Central memory CD4-positive, alpha-beta T cell (primary cell): ENCODE data around the gene MRPS6.

ENCODE experiments used
- DNase-seq: peaks from one replicate; pipeline ENCODE4 v3.0.0; 2022

Gene MRPS6

DNA sequence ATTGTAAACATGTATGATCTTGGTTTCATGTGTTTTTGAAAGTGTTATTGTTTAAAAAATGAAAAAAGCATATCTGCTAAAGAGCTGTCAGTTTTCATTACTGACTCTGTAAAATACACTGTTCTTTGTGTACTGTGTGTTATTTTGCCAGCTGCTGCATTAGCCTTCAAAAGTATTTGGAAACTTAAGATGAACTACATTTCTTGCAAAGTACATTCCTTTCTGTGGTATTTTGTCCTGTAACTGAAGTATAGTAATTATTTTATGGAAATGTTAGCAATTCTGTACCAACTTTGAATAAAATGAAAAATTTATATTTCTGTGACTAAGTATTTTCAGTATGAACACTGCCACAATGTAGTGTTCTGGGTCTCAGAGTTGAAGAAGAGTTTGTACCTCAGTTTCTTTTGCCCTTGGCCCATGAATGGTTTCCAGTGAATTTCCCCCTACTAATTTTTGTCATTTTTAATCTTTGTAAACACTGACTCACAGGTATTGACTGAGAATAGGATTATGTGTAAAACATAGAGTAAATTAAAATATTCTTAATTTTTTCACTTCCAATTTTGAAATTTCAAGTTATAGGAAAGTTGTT, 32.7 kb downstream of the MRPS6 start:
- no peak for DNase-seq

DNA sequence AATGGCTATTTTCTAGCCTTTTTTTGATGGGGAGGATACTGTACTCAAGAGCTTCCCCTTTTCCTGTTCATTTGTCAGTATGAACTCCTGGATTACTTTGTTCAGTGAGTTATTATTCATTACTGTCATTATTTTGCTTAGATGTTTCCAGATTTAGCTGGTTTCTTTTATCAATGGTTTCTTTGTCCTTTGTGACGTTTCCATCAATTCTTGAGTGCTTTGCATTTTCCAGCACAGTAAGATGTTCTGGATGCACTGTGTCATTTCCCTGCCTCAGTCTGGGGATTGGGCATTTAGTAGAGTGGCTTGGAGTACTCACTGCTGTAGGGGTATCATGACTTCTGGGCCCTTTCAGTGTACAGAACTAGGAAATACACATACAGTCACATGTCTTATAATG, 34.2 kb downstream of the MRPS6 start:
- no peak for DNase-seq

GRCh38 chr21:34109075-34109474, 35.7 kb downstream of the MRPS6 start:
- DNase-seq, result no peak

GRCh38 chr21:34110594-34111202, 37.3 kb downstream of the MRPS6 start:
- no peak for DNase-seq

DNA sequence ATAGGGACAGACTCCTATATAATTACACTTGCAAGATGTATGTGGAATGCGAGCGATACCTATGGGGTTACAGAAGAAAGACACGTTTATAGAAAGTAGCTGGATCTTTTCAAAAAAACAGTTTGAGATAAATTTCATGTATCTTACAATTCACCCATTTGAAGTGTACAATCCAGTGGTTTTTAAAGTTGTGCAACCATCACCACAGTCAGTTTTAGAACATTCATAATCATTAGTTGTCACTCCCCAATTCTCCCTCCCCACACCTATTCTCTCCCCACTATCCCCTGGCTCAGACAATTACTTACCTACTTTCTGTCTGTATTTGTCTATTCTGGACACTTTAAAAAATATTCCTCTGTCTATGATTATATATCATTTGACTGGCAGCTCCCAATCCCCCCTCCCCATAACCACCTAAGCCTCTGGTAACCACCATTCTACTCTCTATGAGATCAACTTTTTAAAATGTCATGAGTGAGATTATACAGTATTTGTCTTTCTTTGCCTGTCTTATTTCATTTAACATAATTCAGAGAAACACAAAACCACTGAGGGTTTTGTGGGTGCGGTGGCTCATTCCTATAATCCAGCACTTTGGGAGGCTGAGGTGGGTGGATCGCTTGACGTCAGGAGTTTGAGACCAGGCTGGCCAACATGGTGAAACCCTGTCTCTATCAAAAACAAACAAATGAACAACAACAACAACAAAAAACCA, 39.1 kb downstream of the MRPS6 start:
- no peak for DNase-seq

- no peak for DNase-seq
Observed at GRCh38 chr21:34113842-34114241, 40.5 kb downstream of the MRPS6 start.

- DNase-seq, result no peak
Observed at GRCh38 chr21:34115160-34115559, 41.8 kb downstream of the MRPS6 start.

- DNase-seq, result no peak
Observed at GRCh38 chr21:34116569-34116968, 43.2 kb downstream of the MRPS6 start.

- no peak for DNase-seq
Observed at GRCh38 chr21:34120867-34121266, 47.5 kb downstream of the MRPS6 start.

- DNase-seq, result no peak
Observed at GRCh38 chr21:34122047-34122446, 48.7 kb downstream of the MRPS6 start.

GRCh38 chr21:34123609-34124008, 50.2 kb downstream of the MRPS6 start:
- DNase-seq, result no peak

DNA sequence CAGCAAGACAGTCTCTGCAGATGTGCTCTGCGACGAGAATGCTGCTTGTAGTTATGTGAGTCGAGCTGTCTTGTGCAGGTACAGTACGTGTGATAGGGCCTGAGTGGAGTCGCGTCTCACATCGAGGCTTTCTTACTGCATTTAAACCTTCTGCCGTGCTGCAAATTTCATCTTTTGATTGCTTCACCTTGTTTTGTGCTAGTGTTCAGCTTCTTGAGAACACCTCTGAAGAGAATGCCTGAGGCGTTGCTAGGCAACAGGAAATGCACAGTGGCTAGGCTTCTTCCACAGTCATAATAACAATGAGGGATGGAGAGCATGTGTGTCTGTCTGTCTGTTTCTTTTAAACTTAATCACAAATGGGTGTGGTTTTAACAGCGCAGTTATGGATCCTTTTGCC, 52.9 kb downstream of the MRPS6 start:
- peak; percentile 6 for DNase-seq

GRCh38 chr21:34126691-34127090, 53.3 kb downstream of the MRPS6 start:
- no peak for DNase-seq

- no peak for DNase-seq
Observed at GRCh38 chr21:34128124-34128523, 54.7 kb downstream of the MRPS6 start.

DNA sequence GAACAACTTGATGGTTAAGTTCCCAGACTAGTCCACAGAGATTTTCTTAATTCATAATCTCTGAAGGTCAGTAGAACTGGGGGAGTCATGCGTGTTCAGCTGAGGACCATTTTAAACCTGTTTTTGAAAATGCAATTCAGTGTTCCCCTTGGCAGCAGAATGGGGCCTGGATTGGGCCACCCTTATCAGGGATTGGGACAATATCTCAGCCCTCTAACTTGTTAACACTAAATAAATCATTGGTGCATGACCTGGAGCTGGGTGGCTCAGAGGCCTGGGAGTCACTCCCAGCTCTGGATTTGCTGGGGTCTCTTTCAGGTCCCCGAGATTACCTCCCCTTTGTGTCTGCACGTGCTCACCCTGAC, 55.3 kb downstream of the MRPS6 start:
- DNase-seq, result no peak

- peak; percentile 56 for DNase-seq
Observed at GRCh38 chr21:34129039-34129891, 55.9 kb downstream of the MRPS6 start.

DNA sequence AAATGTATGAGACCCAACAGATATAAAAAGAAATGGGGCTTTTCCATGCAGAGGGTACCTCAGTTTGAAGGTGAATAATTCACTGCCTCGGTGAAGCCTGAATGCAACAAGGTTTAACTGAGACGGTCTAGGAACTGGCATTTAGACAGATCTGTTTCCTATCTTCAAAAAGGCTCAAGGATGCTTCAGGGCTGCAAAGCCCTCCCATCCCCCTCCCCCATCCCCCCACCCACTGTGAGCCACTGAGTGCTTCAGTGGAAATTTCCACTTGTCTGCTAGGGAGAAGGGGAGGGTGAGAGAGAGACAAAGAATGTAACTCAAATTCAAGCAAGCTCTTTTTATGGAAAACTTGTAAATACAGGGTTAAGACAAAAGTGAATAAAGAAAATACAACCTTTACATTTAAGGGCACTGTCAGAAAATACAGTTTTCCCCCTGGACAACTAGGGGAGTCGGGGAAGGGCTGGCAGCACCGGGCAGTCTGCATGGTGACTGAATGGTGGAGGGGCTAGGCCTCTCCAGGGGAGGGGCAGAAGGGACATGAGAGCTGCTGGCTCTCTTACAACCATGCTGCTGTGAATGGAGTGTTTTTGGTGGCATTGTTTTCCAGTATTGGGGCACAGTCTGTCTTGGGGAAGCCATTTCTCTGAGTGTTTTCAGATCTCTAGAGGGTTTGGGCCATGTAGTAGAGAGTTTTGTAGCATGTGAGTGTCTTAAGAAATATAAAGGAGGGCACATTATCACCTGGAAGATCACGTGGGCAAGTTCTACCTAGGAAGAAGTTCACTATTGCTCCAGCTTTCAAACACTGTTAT, 56.7 kb downstream of the MRPS6 start:
- no peak for DNase-seq

DNA sequence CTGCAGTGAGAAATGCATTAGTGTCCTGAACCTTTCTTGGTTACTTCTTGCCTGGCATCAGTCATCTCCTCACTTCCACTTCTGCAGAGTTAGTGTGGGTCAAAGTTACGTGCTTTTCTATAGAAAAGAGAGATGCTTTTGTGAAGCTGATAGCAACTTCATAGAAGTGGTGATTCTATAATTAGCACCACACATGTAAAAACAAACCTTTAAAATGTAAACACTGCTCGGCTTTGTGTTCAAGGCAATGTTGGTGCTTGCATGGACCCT, 57.3 kb downstream of the MRPS6 start:
- DNase-seq, result no peak

DNA sequence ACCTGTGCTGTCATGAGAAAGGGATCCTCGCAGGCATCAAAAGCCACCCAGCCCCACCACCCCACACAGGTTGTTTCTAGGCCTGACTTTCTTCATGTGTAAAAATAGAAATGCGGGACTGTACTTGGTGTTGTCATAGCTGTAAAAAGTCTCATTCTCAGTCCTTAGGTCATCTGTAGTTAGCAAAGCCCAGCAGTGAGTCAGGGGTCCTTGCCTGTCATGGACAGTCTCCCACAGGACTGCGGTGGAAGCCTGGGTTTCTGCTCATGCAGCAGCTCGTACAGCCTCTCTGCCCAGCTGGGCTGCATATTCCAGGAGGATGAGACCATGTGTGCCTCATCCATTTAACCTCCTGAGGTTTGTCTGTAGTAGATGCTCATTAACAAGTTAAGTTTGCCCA, 58.2 kb downstream of the MRPS6 start:
- DNase-seq, result no peak

DNA sequence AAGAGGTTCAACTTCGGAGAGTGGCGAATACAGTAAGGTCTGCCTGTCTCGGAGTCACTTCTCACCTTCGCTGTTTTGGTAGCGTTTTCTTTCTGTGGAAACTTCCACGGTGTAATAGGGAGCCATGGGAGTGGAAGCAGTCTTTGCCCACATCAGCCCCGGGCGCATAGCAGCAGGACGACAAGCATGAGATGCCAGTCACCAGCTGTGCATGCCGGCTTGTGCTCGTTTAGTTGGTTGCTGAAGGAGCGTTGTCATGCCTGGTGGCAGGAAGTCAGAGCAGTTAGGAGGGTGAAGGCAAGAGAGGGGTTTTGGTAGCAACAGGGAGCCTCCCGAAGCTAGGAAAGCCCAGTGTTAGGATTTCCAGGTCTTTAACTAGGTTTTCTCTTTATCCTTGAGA, 58.8 kb downstream of the MRPS6 start:
- DNase-seq, result no peak

GRCh38 chr21:34132926-34133325, 59.5 kb downstream of the MRPS6 start:
- no peak for DNase-seq

GRCh38 chr21:34133392-34133791, 60.0 kb downstream of the MRPS6 start:
- no peak for DNase-seq

- DNase-seq, result no peak
Observed at GRCh38 chr21:34133802-34134201, 60.4 kb downstream of the MRPS6 start.
